ENCODE data around the gene RNU4-1. TPM values are rescaled to one million over a fixed set of nuclear protein-coding genes. Genes with fewer than 3 reads are reported as not detected.
"Not testable (repeated sequence)": the region's sequence is repeated elsewhere in the genome, so short reads cannot be mapped to it uniquely, and the experiment has no call there.

The RNU4-1 gene
- 5.0 TPM for polyA plus RNA-seq (2012; ENCODE audit: insufficient read depth, insufficient read length, low read depth)

- Histone ChIP-seq H3K4me1 (no peaks in the 10 kb centered on the region; the same call in 1 of the 2 replicates), H3K9me3 (no peaks in the 10 kb centered on the region), H3K27me3 (no peaks in the 10 kb centered on the region), H3K36me3 (no peaks in the 10 kb centered on the region), H3K4me3 (ENCODE audit: low read depth, low read length) (peak within 1 kb of the TSS; percentile 60)
- DNase-seq, result peak; percentile 87
- TF ChIP-seq CTCF (IDR thresholded peaks at IDR 0.05; ENCODE audit: low read depth, low read length), result no peak
Observed at GRCh38 chr12:120292661-120293531, at the start of gene RNU4-1. TSS of gene RNU4-1 (minus strand) at chr12:120293237.

GRCh38 chr12:120342175-120343038, 49.4 kb upstream of the RNU4-1 start:
- H3K4me1 ChIP-seq, result no peaks in the 10 kb centered on the region
- TF ChIP-seq CTCF (IDR thresholded peaks at IDR 0.05; ENCODE audit: low read depth, low read length), result no peak
- no peak for DNase-seq

GRCh38 chr12:120339256-120339655, 46.2 kb upstream of the RNU4-1 start:
- Histone ChIP-seq H3K27me3 (no peaks in the 10 kb centered on the region), H3K36me3 (no peaks in the 10 kb centered on the region), H3K4me1 (no peaks in the 10 kb centered on the region), H3K9me3 (peaks cover 5% of the 10 kb centered on the region; the same call in 1 of the 2 replicates), H3K4me3 (ENCODE audit: low read depth, low read length) (no peak overlapping the region)
- TF ChIP-seq CTCF (IDR thresholded peaks at IDR 0.05; ENCODE audit: low read depth, low read length), result no peak
- no peak for DNase-seq

More at GRCh38 chr12:120342175-120343038, 49.4 kb upstream of the RNU4-1 start:
- no peak overlapping the region for H3K4me3 ChIP-seq (ENCODE audit: low read depth, low read length)
- no peaks in the 10 kb centered on the region for H3K27me3 ChIP-seq
- H3K36me3 ChIP-seq, result no peaks in the 10 kb centered on the region
- no peaks in the 10 kb centered on the region for H3K9me3 ChIP-seq

GRCh38 chr12:120337730-120338129, 44.7 kb upstream of the RNU4-1 start:
- TF ChIP-seq CTCF (IDR thresholded peaks at IDR 0.05; ENCODE audit: low read depth, low read length), result no peak
- H3K36me3 ChIP-seq, result no peaks in the 10 kb centered on the region
- H3K9me3 ChIP-seq, result peaks cover 5% of the 10 kb centered on the region; the same call in 1 of the 2 replicates
- H3K4me3 ChIP-seq (ENCODE audit: low read depth, low read length), result no peak overlapping the region
- H3K27me3 ChIP-seq, result no peaks in the 10 kb centered on the region
- H3K4me1 ChIP-seq, result no peaks in the 10 kb centered on the region
- no peak for DNase-seq

GRCh38 chr12:120336392-120336791, 43.4 kb upstream of the RNU4-1 start:
- H3K4me1 ChIP-seq; H3K36me3 ChIP-seq; H3K9me3 ChIP-seq; H3K4me3 ChIP-seq (ENCODE audit: low read depth, low read length); DNase-seq; H3K27me3 ChIP-seq: not testable (repeated sequence)

- not testable (repeated sequence) for H3K4me1 ChIP-seq; H3K36me3 ChIP-seq; H3K27me3 ChIP-seq; H3K4me3 ChIP-seq (ENCODE audit: low read depth, low read length); H3K9me3 ChIP-seq
- DNase-seq, result peak; percentile 68
- TF ChIP-seq CTCF (IDR thresholded peaks at IDR 0.05; ENCODE audit: low read depth, low read length), result peak; percentile 67
Observed at GRCh38 chr12:120335447-120335846, 42.4 kb upstream of the RNU4-1 start.
